CD4-positive, alpha-beta T cell treated with Interferon alpha-2 for 1 hour (primary cell): ENCODE data around the gene METTL16.
A peak's percentile ranks its signal among the peaks of the same experiment; 100 is the strongest.
"Not testable (repeated sequence)": the region's sequence is repeated elsewhere in the genome, so short reads cannot be mapped to it uniquely, and the experiment has no call there.

Source experiments
- DNase-seq, 2 donors: peaks; one replicate each; pipeline ENCODE4 v3.0.0-alpha.2; 2020 to 2022

Gene METTL16

DNA sequence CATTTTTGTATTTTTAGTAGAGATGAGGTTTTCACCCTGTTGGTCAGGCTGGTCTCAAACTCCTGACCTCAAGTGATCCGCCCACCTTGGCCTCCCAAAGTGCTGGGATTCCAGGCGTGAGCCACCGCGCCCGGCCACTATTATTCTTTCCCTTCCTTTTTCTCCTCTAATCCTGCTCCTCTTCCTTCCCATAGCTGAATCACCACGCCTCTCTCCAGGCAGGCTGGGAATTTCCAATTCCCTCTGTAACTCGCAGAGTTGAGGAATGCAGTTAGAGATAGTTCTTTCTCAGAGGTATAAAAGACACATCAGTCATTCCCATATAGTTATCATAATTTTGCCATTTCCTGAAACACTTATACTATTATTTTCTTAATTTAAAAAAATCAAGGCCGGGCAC lies 11.2 kb downstream of the METTL16 start:
- DNase-seq = no peak

DNA sequence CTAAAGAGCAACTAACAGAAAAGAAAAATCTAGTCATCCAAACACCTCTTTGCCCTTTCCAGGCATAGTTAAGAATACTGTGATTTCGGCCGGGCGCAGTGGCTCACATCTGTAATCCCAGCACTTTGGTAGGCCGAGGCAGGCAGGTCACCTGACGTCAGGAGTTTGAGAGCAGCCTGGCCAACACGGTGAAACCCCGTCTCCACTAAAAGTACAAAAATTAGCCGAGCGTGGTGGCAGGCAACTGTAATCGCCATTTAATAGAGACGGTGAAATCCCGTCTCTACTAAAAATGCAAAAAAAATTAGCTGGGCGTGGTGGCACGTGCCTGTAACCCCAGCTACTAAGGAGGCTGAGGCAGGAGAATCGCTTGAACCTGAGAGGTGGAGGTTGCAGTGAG lies 22.4 kb downstream of the METTL16 start:
- DNase-seq = not testable (repeated sequence)

DNA sequence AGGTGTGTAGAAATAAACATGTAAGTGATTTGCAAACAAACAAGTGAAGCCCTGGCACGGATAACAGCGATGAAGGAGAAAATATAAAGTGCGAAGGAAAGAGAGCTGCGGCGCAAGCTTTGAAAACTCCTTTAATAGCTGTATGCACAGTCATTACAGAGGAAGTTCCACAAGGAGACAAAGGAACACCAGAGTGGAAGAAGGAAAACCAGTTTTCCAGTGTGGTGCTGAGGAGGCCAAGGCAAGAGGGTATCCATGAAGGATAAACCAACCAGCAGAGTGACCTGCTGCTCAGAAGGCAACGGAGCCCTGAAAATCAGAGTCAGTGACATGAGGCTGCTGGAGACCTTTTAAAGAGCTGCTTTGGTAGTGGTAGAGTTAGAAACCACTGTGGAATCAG lies 24.4 kb downstream of the METTL16 start:
- no peak for DNase-seq

DNA sequence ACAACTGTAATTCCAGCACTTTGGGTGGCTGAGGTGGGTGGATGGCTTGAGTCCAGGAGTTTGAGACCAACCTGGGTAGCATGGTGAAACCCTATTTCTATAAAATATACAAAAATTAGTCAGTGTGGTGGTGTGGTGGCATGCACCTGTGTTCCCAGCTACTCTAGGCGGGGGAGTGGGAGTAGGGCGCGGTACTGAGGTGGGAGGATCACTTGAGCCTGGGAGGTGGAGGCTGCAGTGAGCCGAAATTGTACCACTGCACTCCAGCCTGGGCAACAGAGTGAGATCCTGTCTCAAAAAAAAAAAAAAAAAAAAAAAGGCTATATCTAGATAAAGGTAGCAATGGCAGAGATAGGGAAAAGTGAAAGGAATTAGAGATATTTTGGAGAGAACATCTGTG lies 25.0 kb downstream of the METTL16 start:
- not testable (repeated sequence) for DNase-seq

DNA sequence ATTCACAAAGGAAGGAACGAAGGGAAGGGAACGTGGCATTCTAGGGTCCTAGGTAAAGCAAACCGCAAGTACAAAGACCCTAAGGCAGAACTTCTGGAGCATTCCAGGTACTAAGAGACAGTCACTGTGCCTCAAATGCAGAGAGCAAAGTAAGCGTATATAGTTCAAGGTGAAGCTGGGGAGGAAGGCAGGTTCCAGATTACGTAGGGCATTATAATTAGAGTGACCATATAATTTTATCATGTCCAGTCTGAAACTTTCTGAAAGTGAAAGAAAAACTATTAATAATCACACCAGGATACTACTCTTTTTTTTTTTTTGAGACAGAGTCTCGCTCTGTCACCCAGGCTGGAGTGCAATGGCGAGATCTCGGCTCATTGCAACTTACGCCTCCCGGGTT lies 25.7 kb downstream of the METTL16 start:
- no peak for DNase-seq

DNA sequence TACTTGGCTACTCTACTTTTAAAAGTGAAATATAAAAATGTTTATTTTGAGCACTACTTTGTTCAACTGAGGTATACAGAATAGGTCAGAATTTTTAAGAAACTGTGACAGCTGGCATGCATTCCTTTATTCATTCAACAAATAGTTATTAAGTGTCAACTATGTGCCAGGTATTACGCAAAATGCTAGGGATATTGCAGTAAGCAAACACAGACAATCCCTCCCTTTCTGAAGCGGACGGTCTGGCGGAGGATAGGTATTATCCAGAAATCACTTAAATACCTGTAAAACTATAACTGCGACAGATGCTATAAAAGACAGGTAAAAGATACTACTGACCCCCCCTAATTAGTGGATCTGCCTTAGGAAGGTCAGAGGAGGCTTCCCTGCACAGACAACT lies 26.1 kb downstream of the METTL16 start:
- DNase-seq = no peak

GRCh38 chr17:2484876-2485275 lies 26.8 kb downstream of the METTL16 start:
- DNase-seq = no peak

GRCh38 chr17:2483084-2483483 lies 28.6 kb downstream of the METTL16 start:
- no peak for DNase-seq

GRCh38 chr17:2482218-2482617 lies 29.5 kb downstream of the METTL16 start:
- DNase-seq = peak in 1 of 2 donors; percentile 62

GRCh38 chr17:2481760-2482159 lies 29.9 kb downstream of the METTL16 start:
- DNase-seq = no peak

GRCh38 chr17:2478458-2478857 lies 33.2 kb downstream of the METTL16 start:
- no peak for DNase-seq

DNA sequence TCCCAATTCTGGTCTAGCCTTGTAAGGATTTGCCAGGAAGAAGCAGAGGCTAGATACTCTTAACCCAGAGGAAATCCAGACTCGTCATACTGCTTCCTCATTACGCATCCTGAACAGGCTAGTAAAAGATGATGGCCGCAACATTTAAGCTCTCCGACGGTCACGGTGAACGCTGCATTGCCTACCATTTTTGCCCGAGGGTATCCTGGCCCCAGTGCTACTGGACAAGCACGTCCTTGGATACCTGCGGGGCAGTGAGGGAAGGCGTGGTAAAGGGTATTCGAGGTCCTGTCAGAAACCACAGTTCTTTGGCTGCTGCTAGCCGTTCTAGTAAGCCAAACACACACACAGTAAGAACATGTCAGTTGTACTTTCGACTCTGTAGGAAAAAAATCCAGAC lies 36.6 kb downstream of the METTL16 start:
- no peak for DNase-seq

DNA sequence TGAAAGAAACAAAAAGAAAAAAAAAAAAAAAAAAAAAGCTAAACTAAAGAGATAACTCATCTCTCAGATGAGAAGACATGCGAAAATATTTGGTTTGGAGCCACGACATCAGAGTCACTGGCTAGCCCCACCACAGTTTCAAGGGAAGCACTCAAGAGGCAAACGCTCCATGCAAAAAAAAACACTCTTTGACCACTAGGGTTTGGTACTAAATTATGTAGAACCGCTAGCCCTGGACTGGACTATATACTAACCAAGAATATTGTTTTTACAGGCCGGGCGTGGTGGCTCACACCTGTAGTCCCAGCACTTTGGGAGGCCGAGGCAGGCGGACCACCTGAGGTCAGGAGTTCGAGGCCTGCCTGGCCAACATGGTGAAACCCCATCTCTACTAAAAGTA lies 37.3 kb downstream of the METTL16 start:
- no peak for DNase-seq

- DNase-seq = no peak
These were observed 43.4 kb downstream of the METTL16 start for GRCh38 chr17:2468270-2468669.

DNA sequence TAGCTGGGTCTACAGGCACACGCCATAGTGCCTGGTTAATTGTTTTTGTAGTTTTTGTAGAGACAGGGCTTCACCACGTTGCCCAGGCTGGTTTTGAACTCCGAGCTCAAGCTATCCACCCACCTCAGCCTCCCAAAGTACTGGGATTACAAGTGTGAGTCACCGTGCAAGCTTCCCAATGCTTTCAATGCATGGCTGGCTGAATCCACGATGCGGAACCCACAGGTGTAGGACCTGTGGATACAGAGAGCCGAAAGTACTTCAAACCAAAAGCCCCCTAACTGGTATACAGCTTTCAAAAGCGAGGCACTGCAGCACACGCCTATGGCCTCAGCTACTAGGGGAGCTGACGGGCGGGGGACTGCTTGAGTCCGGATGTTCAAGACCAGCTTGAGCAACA lies 44.8 kb downstream of the METTL16 start:
- DNase-seq = no peak

- DNase-seq = no peak
These were observed 49.2 kb downstream of the METTL16 start for GRCh38 chr17:2462481-2462880.

DNA sequence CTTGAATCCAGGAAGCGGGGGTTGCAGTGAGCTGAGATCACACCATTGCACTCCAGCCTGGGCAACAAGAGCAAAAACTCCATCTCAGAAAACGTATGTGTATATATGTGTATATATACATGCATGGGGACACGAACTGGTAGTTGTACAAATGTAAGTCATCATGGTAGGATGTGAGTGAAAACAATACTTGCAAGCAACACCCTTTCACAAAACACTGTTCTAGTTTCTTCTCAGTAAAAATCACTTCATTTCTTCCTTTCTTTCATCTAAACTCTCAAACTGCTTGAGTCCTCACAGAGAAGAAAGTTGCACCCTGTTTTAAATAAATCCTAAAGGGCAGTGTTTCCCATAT lies 51.8 kb downstream of the METTL16 start:
- no peak for DNase-seq

- DNase-seq = no peak
These were observed 53.8 kb downstream of the METTL16 start for GRCh38 chr17:2457913-2458312.

DNA sequence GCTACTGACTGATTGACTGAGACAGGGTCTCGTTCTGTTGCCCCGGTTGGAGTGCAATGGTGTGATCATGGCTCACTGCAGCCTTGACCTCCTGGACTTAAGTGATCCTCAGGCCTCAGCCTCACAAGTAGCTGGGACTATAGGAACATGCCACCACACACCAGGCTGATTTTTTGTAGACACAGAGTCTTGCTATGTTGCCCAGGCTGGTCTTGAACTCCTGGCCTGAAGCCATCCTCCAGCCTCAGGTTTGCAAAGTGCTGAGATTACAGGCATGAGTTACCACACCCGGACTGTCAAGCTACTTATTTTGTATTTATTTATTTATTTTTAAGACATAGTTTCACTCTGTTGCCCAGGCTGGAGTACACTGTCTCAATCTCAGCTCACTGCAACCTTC lies 55.2 kb downstream of the METTL16 start:
- no peak for DNase-seq

- DNase-seq = no peak
These were observed 55.7 kb downstream of the METTL16 start for GRCh38 chr17:2455956-2456355.

DNA sequence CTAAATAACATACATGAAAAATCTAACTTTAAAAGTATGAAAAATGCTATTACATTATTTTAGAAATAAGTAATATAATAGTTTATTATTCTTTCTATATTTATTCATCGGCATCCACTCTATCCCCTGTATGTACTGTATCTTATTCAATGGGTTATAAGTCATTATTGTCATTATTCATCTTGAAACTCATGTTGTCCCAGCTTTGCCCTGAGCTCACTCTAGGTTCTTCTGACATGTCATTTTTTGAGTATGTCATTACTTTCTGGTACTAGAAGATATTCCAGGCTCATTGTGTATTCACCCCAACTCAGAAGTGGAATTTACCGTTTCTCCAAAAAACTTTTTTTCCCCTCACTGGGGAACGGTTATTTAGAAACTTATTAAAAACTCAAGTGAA lies 57.8 kb downstream of the METTL16 start:
- no peak for DNase-seq

GRCh38 chr17:2453325-2453724 lies 58.4 kb downstream of the METTL16 start:
- no peak for DNase-seq

DNA sequence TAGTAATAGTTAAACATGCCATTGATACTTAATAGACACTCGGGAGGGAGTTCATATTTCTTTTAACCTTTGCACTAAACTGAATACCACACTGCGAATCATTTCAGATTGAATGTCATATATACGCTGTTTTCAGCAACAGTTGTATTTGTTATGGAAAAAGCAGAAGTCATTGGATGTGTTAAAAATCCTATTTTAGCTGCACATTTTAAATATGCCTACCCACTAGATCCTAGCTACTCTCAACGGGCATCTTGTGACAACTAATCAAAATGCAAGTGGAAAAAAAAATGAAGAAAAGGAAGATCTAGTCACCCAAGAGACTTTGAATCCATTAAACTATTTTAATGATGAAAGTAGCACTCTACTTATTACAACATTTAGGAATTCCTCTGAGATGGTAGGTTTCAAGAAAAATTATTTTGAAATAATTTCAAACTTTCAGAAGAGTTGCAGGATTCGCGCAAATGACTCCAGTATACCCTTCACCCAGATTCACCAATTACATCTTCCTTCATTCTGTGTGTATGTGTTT lies 59.4 kb downstream of the METTL16 start:
- no peak for DNase-seq

GRCh38 chr17:2450016-2450650 lies 61.6 kb downstream of the METTL16 start:
- no peak for DNase-seq

DNA sequence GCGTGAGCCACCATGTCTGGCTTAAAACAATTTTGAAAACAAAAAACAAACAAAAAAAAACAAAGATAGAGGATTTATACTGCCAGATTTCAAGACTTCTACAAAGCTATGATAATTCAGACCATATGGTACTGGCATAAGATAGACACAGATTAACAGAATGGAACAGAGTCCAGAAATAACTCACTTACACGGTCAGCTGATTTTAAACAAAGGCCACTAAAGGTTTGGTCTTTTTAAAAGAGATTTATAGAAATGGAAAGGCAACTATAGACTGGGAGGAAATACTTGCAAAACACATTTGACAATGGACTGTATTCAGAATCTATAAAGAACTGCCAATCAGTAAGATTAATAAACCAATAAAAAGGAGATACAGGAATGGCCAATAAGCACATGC lies 62.2 kb downstream of the METTL16 start:
- no peak for DNase-seq
